SU-DHL-6 (cell line): Measurements from ENCODE around the gene PAQR3.

Experiments used
- CTCF ChIP-seq: fragments of 200-600 bp; sonication (generic); IDR thresholded peaks from one replicate; pipeline ENCODE4 v1.5.1; 2017; ENCODE audit warnings: antibody characterized with exemption, mild to moderate bottlenecking, low read length, moderate library complexity; ENCODE audit not compliant: insufficient read depth, poor library complexity, severe bottlenecking
- EZH2phosphoT487 ChIP-seq: fragments of 200-600 bp; sonication (generic), shearing (Covaris generic); conservative IDR thresholded peaks from 2 replicates; pipeline ENCODE4 v1.6.1; 2018; ENCODE audit warnings: mild to moderate bottlenecking, antibody characterized with exemption, low read length, moderate library complexity, mixed read lengths

GRCh38 chr4:78876568-78877320 is 62.5 kb downstream of the PAQR3 start:
- no peak for TF ChIP-seq CTCF
- TF ChIP-seq EZH2phosphoT487, result no peak
